Stomach (tissue), 9 donors: ENCODE results near the gene HOMER3. TPM values are rescaled to one million over a fixed set of nuclear protein-coding genes. Genes with fewer than 3 reads are reported as not detected.

Experiments
- DNase-seq, 2 donors: peaks; one replicate each; pipeline versions ENCODE4 v3.0.0 to v3.0.0-alpha.2; 2013 to 2019
- H3K27ac ChIP-seq, 5 donors: fragments of 200-600 bp in 4 of 5; sonication (generic) in 4 of 5; one replicate each; pipeline ENCODE4 v1.5.1; 2013 to 2019; ENCODE audit warnings: mild to moderate bottlenecking in 1 of 5, moderate library complexity in 1 of 5
- H3K27me3 ChIP-seq, 3 donors: fragments of 200-600 bp; sonication (generic); one replicate each; pipeline ENCODE4 v1.5.1; 2017 to 2019; ENCODE audit warnings: mixed run types in 1 of 3
- H3K36me3 ChIP-seq, 4 donors: fragments of 200-600 bp; sonication (generic); 1 replicate in 3 of 4; 2 replicates in 1 of 4; pipeline ENCODE4 v1.5.1; 2016 to 2019
- H3K4me1 ChIP-seq, 4 donors: fragments of 200-600 bp; sonication (generic); one replicate each; pipeline ENCODE4 v1.5.1; 2016 to 2019
- H3K4me3 ChIP-seq, 4 donors: fragments of 200-600 bp; sonication (generic) in 3 of 4; one replicate each; pipeline ENCODE4 v1.5.1; 2016 to 2019; ENCODE audit warnings: mild to moderate bottlenecking in 1 of 4
- H3K9me3 ChIP-seq, 4 donors: fragments of 200-600 bp; sonication (generic); one replicate each; pipeline ENCODE4 v1.5.1; 2016 to 2019
- EP300 ChIP-seq: sonication (generic); formaldehyde crosslinking; IDR thresholded peaks from one replicate; pipeline ENCODE4 v1.6.1; 2017; ENCODE audit warnings: antibody characterized with exemption
- POLR2A ChIP-seq, 4 donors: fragments of 450-650 bp; IDR thresholded peaks; one replicate each; pipeline ENCODE4 v1.6.1; 2016; ENCODE audit warnings: antibody characterized with exemption in 4 of 4, control low read depth in 2 of 4, mild to moderate bottlenecking in 1 of 4, moderate library complexity in 1 of 4
- POLR2AphosphoS5 ChIP-seq, 3 donors: sonication (generic); formaldehyde crosslinking; IDR thresholded peaks; one replicate each; pipeline ENCODE4 v1.6.1; 2016; ENCODE audit warnings: antibody characterized with exemption in 3 of 3
- WGBS, 5 donors: extraction: QIAGEN DNeasy Blood & Tissue Kit in 3 of 5; methylation state at CpG; one replicate each; pipeline versions ENCODE4 v1.1.5 to v1.1.7; 2013 to 2018; 5-methylcytosine and 5-hydroxymethylcytosine counted together
- intact Hi-C: fragments of 100-400 bp; cut with DNase I; formaldehyde crosslinking; loops from one replicate; pipeline ENCODE4 v1.15.1; 2023; ENCODE audit warnings: low total_unique reads
- polyA plus RNA-seq, 3 donors: library from polyadenylated mRNA; stranded (reverse); fragments of 200-250 nt; gene quantifications; one replicate each; pipeline ENCODE4 v1.2.3, GENCODE V29; 2013
- total RNA-seq, 5 donors: library from RNA; depleted of rRNA; stranded (reverse); fragments of >200 nt; gene quantifications; one replicate each; pipeline versions ENCODE4 v1.1.0 to v1.2.3, GENCODE V29; 2014 to 2016
- TF ChIP-seq, protein P1 (sequence below), 7 experiments: fragments of 450-650 bp in 4 of 7; fragments of 200-600 bp in 3 of 7; sonication (generic) in 3 of 7; IDR thresholded peaks; one replicate each; pipeline ENCODE4 v1.5.1; 2016 to 2019; ENCODE audit warnings: antibody characterized with exemption in 7 of 7, control low read depth in 2 of 7, mild to moderate bottlenecking in 1 of 7
- donor health status: healthy with polysubstance abuse.
- donor health status: Bipolar disorder and iron deficiency.
- donor health status: healthy.

HOMER3 gene
- total and polyA plus RNA-seq, 8 donors = 5.1 to 74.7 (median 16.8) TPM

DNA sequence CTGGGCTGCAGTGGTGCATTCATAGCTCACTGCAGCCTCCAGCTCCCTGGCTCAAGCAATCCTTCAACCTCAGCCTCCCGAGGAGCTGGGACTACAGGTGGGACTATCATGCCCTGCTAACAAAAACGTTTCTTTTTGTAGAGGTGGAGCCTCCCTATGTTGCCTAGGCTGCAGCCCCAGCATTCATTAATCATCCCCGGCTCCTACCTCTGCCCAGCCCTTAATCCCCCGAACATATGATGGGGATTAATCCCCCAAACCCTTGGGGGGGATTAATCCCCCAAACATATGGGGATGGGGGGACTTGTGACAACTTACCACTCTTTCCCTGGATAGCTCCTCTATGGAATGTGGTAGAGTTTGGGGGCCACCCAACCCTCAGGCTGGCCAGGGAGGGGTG is 46.4 kb upstream of the HOMER3 start:
- Histone ChIP-seq H3K4me1 (peaks cover 0 to 22% (median 5%) of the 10 kb centered on the region in 4 donors), H3K9me3 (no peaks in the 10 kb centered on the region), H3K27me3 (peaks cover 0 to 25% (median 0%) of the 10 kb centered on the region in 3 donors), H3K4me3 (no peak overlapping the region), H3K27ac (no peak overlapping the region), H3K36me3 (peaks cover 7 to 25% (median 23%) of the 10 kb centered on the region in 4 donors)
- intact Hi-C loops = no loop called here
- no peak for DNase-seq
- TF ChIP-seq POLR2AphosphoS5 (IDR thresholded peaks at IDR 0.05) (no peak), POLR2A (IDR thresholded peaks at IDR 0.05) (no peak), EP300 (no peak)
- TF ChIP-seq, protein P1, sequence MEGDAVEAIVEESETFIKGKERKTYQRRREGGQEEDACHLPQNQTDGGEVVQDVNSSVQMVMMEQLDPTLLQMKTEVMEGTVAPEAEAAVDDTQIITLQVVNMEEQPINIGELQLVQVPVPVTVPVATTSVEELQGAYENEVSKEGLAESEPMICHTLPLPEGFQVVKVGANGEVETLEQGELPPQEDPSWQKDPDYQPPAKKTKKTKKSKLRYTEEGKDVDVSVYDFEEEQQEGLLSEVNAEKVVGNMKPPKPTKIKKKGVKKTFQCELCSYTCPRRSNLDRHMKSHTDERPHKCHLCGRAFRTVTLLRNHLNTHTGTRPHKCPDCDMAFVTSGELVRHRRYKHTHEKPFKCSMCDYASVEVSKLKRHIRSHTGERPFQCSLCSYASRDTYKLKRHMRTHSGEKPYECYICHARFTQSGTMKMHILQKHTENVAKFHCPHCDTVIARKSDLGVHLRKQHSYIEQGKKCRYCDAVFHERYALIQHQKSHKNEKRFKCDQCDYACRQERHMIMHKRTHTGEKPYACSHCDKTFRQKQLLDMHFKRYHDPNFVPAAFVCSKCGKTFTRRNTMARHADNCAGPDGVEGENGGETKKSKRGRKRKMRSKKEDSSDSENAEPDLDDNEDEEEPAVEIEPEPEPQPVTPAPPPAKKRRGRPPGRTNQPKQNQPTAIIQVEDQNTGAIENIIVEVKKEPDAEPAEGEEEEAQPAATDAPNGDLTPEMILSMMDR (IDR thresholded peaks at IDR 0.05) = no peak
- WGBS, 5 donors = 40 to 55% (median 49%) methylated on average over 4 of the region's 4 CpGs

DNA sequence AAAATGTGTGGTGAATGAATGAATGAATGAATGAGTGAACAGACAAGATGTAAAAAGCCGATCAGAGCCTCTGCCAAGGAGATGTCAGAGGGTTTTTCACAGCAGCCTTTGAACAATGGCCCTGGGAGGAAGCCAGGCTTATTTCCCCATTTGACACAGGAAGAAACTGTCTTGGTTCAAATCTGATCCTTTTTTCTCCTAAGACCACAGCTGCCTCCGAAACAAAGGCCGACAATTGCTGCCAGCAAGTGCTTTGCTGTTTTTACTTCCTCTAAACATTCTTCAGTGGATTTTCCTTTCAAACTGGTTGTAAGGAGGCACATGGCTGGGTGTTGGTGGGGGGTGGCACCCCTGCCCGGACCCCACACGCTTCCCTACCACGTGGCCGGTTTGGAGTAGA is 44.2 kb upstream of the HOMER3 start:
- peaks cover 0 to 3% (median 1%) of the 10 kb centered on the region in 4 donors for H3K36me3 ChIP-seq
- WGBS, 5 donors = 42 to 62% (median 55%) methylated on average over 7 of the region's 7 CpGs
- no peak for TF ChIP-seq EP300
- no peak for TF ChIP-seq POLR2A (IDR thresholded peaks at IDR 0.05)
- TF ChIP-seq POLR2AphosphoS5 (IDR thresholded peaks at IDR 0.05) = no peak
- TF ChIP-seq, protein P1 (IDR thresholded peaks at IDR 0.05) = no peak
- peak overlapping the region in 1 of 5 donors; percentile 41 for H3K27ac ChIP-seq
- peaks cover 0 to 35% (median 0%) of the 10 kb centered on the region in 3 donors for H3K27me3 ChIP-seq
- peaks cover 0 to 22% (median 5%) of the 10 kb centered on the region in 4 donors for H3K4me1 ChIP-seq
- intact Hi-C loops = no loop called here
- no peaks in the 10 kb centered on the region for H3K9me3 ChIP-seq
- peak in 1 of 2 donors; percentile 51 for DNase-seq
- H3K4me3 ChIP-seq = no peak overlapping the region

DNA sequence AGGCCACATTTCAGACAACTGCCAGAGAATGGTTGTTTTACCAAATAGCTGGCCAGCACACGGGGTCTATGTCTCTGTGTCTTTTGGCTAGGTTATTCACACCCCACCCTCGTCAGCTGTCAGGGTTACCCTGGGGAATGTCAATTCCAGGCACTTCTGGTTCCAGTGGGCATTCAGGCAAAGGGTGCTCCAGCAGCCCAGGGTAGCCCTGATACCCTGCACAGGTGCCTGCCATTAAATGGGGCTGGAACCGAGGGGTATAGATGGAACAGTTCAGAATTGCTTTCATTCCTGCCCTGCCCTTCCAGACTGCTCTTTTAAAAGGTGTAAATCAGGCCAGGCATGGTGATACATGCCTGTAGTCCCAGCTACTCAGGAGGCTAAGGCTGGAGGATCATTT is 43.2 kb upstream of the HOMER3 start:
- H3K27ac ChIP-seq = no peak overlapping the region
- no peaks in the 10 kb centered on the region for H3K9me3 ChIP-seq
- H3K4me1 ChIP-seq = peaks cover 0 to 22% (median 5%) of the 10 kb centered on the region in 4 donors
- peaks cover 0 to 35% (median 0%) of the 10 kb centered on the region in 3 donors for H3K27me3 ChIP-seq
- no peak overlapping the region for H3K4me3 ChIP-seq
- no peaks in the 10 kb centered on the region for H3K36me3 ChIP-seq
- intact Hi-C loops = no loop called here
- TF ChIP-seq, protein P1 (IDR thresholded peaks at IDR 0.05) = no peak
- TF ChIP-seq POLR2A (IDR thresholded peaks at IDR 0.05) (no peak), POLR2AphosphoS5 (IDR thresholded peaks at IDR 0.05) (no peak), EP300 (no peak)
- WGBS, 5 donors = 62 to 85% (median 72%) methylated on average over 3 of the region's 3 CpGs
- no peak for DNase-seq

DNA sequence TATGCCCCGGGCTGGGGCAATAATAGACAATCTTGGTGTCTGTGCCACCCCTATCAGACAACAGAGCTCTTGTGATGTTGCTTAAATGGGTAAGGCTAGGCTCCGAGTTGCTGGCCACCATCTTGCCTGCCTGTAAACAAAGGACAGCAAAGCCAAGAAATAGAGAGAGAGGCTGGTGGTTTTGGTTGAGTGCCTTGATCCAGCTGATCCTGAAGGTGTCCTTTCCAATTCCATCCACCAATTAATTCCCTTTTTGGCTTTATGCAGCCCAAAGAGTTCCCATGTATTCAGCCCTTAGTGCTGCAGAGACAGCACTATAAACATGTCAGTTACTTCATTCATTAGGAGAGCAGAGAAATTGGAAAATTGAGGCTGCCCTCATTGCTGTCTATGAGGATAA is 41.7 kb upstream of the HOMER3 start:
- DNase-seq = no peak
- Histone ChIP-seq H3K27ac (no peak overlapping the region), H3K27me3 (peaks cover 0 to 35% (median 0%) of the 10 kb centered on the region in 3 donors), H3K36me3 (no peaks in the 10 kb centered on the region), H3K4me3 (no peak overlapping the region), H3K4me1 (peaks cover 0 to 22% (median 5%) of the 10 kb centered on the region in 4 donors), H3K9me3 (no peaks in the 10 kb centered on the region)
- no peak for TF ChIP-seq POLR2A (IDR thresholded peaks at IDR 0.05)
- TF ChIP-seq, protein P1 (IDR thresholded peaks at IDR 0.05) = no peak
- TF ChIP-seq EP300 = no peak
- TF ChIP-seq POLR2AphosphoS5 (IDR thresholded peaks at IDR 0.05) = no peak
- 69 to 81% (median 71%) methylated on average over 2 of the region's 2 CpGs for WGBS, 5 donors
- intact Hi-C loops = no loop called here
